Measurements from ENCODE around the gene TCN1. TPM values are rescaled to one million over a fixed set of nuclear protein-coding genes. Genes with fewer than 3 reads are reported as not detected.
A peak's percentile ranks its signal among the peaks of the same experiment; 100 is the strongest.

TCN1 gene
- polyA plus RNA-seq, 3 donors: not detected

DNA sequence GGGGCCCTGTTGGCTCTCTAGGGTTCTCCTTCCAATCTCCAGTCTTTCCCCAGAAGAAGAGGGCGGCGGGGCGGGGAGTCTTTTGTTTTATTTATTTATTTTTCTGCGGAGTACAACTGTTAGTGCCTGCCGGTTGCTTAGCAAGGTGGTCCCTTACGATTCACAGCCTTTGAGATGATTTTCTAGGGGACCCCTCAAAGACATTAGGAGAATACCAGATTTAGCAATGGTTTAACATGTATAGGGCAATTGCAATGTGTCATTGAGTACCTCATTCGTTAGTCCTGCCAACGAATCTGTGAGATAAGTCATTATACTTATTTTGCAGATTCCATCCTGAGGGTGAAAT lies 55.4 kb downstream of the TCN1 start:
- H3K4me2 ChIP-seq (replicated peaks; ENCODE audit: extremely low read depth, low read length, poor library complexity, severe bottlenecking): peak overlapping the region; percentile 94
- H3K27me3 Mint-ChIP-seq (ENCODE audit: low read depth in 3 of 3): no peaks in the 10 kb centered on the region
- H3K4me1 ChIP-seq (ENCODE audit: control insufficient read depth in 1 of 2, insufficient read depth in 2 of 2, low read length in 2 of 2): peaks cover 23 to 34% of the 10 kb centered on the region in 2 donors
- H3K9me3 Mint-ChIP-seq: peaks cover 0 to 3% (median 0%) of the 10 kb centered on the region in 7 donors
- H3K4me3 ChIP-seq (replicated peaks in 1 of 3; ENCODE audit: low read depth in 2 of 3, low read length in 3 of 3): peak overlapping the region; percentile 69 to 88 (median 81)
- peak overlapping the region; percentile 76 for H3K9ac ChIP-seq (ENCODE audit: insufficient read depth, low read length, poor library complexity, severe bottlenecking)
- intact Hi-C loops (cut with micrococcal nuclease): loop anchor here in 1 of 2 donors (5.0 kb wide), 1 partner anchor 144 kb away; the partner anchor contains the start of gene PATL1
- H3K27ac Mint-ChIP-seq: peak overlapping the region; percentile 87 to 94 (median 92)
- peaks cover 24% of the 10 kb centered on the region for H3K4me1 Mint-ChIP-seq
- no peaks in the 10 kb centered on the region for H4K20me1 ChIP-seq (ENCODE audit: insufficient read depth, low read length)
- WGBS (ENCODE audit: insufficient coverage): 13% methylated on average over 4 of the region's 8 CpGs
- H3K27ac ChIP-seq (ENCODE audit: low read depth in 1 of 2, low read length in 2 of 2): peak overlapping the region; percentile 71 to 84
- no peak for TF ChIP-seq CTCF (IDR thresholded peaks at IDR 0.05)
- H2AFZ ChIP-seq (ENCODE audit: insufficient read depth, low read depth, low read length, poor library complexity, severe bottlenecking): peak overlapping the region; percentile 97
- H3K79me2 ChIP-seq (ENCODE audit: insufficient read depth, low read length): peaks cover 21% of the 10 kb centered on the region
- no peaks in the 10 kb centered on the region for H3K9me3 ChIP-seq (replicated peaks in 1 of 2; ENCODE audit: control insufficient read depth in 1 of 2, insufficient read depth in 1 of 2, low read length in 2 of 2)
- peaks cover 21 to 22% of the 10 kb centered on the region in 2 donors for H3K36me3 Mint-ChIP-seq
- H3K4me3 Mint-ChIP-seq: peak overlapping the region; percentile 90 to 95
- H3K27me3 ChIP-seq (ENCODE audit: control insufficient read depth in 2 of 2, insufficient read depth in 2 of 2, low read length in 2 of 2): no peaks in the 10 kb centered on the region
- peaks cover 24 to 28% of the 10 kb centered on the region in 2 donors for H3K36me3 ChIP-seq (replicated peaks in 1 of 2; ENCODE audit: control insufficient read depth in 1 of 2, insufficient read depth in 2 of 2, low read length in 2 of 2)
- no peak for DNase-seq

DNA sequence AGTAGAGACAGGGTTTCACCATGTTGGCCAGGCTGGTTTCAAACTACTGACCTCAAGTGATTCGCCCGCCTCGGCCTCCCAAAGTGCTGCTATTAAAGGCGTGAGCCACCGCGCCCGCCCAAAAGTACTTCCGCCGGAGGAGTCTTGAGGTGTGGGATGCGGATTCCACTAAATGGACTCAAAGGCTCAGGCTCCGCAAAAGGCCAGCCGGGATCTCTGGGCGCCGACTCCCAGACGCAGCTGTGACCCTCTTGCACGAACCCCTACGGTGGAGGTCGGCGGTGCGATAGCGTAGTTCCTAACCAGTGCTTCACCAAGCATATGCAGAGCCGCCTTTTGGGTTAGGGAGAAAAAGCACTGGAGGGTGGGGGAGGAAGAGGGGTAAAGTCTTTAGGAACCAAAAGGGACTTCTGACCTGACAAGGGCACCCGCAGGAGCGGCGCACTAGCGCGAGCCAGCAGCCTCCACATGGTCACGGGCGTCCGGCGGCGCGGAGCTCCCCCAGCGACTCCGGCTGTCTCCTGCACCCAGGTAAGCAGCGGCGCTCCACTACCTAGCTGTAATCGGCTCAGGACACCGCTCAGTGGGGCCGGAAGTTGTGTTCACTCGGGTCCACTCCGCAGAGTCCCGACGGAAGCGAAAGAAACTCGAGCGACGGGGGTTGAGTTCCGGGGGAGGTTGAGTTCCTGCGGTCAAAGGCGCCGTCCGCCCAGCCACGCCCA lies 55.9 kb downstream of the TCN1 start, which contains the start of gene MRPL16:
Gene MRPL16 (minus strand): TSS at position 590 of the 722 bp plus-strand sequence. CDS start 120 bp downstream, at position 470.
- no peaks in the 10 kb centered on the region for H4K20me1 ChIP-seq (ENCODE audit: insufficient read depth, low read length)
- Mint-ChIP-seq H3K4me3 (peak within 1 kb of the TSS; percentile 90 to 95), H3K9me3 (peaks cover 0 to 3% (median 0%) of the 10 kb centered on the region in 7 donors), H3K36me3 (peaks cover 25 to 26% of the 10 kb centered on the region in 2 donors), H3K27me3 (ENCODE audit: low read depth in 3 of 3) (no peaks in the 10 kb centered on the region), H3K4me1 (peaks cover 24% of the 10 kb centered on the region), H3K27ac (peak within 1 kb of the TSS; percentile 87 to 94 (median 92))
- peak within 1 kb of the TSS; percentile 94 for H3K4me2 ChIP-seq (replicated peaks; ENCODE audit: extremely low read depth, low read length, poor library complexity, severe bottlenecking)
- intact Hi-C loops (cut with micrococcal nuclease): loop anchor here in 1 of 2 donors (5.0 kb wide), 1 partner anchor 143 kb away; the partner anchor contains the start of gene PATL1
- H3K36me3 ChIP-seq (replicated peaks in 1 of 2; ENCODE audit: control insufficient read depth in 1 of 2, insufficient read depth in 2 of 2, low read length in 2 of 2): peaks cover 29 to 34% of the 10 kb centered on the region in 2 donors
- H3K27ac ChIP-seq (ENCODE audit: low read depth in 1 of 2, low read length in 2 of 2): peak within 1 kb of the TSS; percentile 71 to 84
- H3K9ac ChIP-seq (ENCODE audit: insufficient read depth, low read length, poor library complexity, severe bottlenecking): peak within 1 kb of the TSS; percentile 76
- WGBS (ENCODE audit: insufficient coverage): under 1% methylated on average over 49 of the region's 54 CpGs
- H3K4me3 ChIP-seq (replicated peaks in 1 of 3; ENCODE audit: low read depth in 2 of 3, low read length in 3 of 3): peak within 1 kb of the TSS; percentile 69 to 88 (median 81)
- H3K27me3 ChIP-seq (ENCODE audit: control insufficient read depth in 2 of 2, insufficient read depth in 2 of 2, low read length in 2 of 2): no peaks in the 10 kb centered on the region
- DNase-seq: peak; percentile 83 to 88 (median 87)
- H3K79me2 ChIP-seq (ENCODE audit: insufficient read depth, low read length): peaks cover 21% of the 10 kb centered on the region
- H2AFZ ChIP-seq (ENCODE audit: insufficient read depth, low read depth, low read length, poor library complexity, severe bottlenecking): peak within 1 kb of the TSS; percentile 97
- H3K9me3 ChIP-seq (replicated peaks in 1 of 2; ENCODE audit: control insufficient read depth in 1 of 2, insufficient read depth in 1 of 2, low read length in 2 of 2): no peaks in the 10 kb centered on the region
- peaks cover 23 to 34% of the 10 kb centered on the region in 2 donors for H3K4me1 ChIP-seq (ENCODE audit: control insufficient read depth in 1 of 2, insufficient read depth in 2 of 2, low read length in 2 of 2)
- no peak for TF ChIP-seq CTCF (IDR thresholded peaks at IDR 0.05)

Data from CD14-positive monocyte (primary cell).